H1 (cell line): ENCODE data around the gene CHD9. TPM values are rescaled to one million over a fixed set of nuclear protein-coding genes. Genes with fewer than 3 reads are reported as not detected.

Experiments used
- CTCF ChIA-PET: fragments of 300-600 bp; sonication (Branson Sonifier 250); formaldehyde crosslinking; loops from one replicate; lab custom pipeline; 2021; ENCODE audit not compliant: partially characterized antibody; lab: Charles Lee
- POLR2A ChIA-PET: fragments of 300-600 bp; sonication (Branson Sonifier 250); formaldehyde crosslinking; loops from one replicate; lab custom pipeline; 2021; ENCODE audit warnings: inconsistent platforms; ENCODE audit not compliant: partially characterized antibody; lab: Charles Lee
- DNase-seq, 2 experiments: peaks; one replicate each; pipeline versions ENCODE4 v3.0.0 to v3.0.0-alpha.2; 2010 to 2022; ENCODE audit warnings: low spot score in 2 of 2, low read depth in 1 of 2, mixed read lengths in 1 of 2
- FAIRE-seq: peaks from 2 replicates; lab custom pipeline; 2011; peaks lifted over from hg19 to GRCh38; lab: Jason Lieb, UNC
- H2AFZ ChIP-seq: 2 replicates; pipeline ENCODE4 v1.8.1; 2012; ENCODE audit warnings: low read length, inconsistent platforms
- H2AK5ac ChIP-seq: 2 replicates; pipeline ENCODE4 v1.6.1; 2013; ENCODE audit warnings: low read depth, low read length
- H2BK120ac ChIP-seq: replicated peaks from 2 replicates; pipeline ENCODE3; 2013; ENCODE audit warnings: low read depth, low read length, inconsistent platforms
- H2BK12ac ChIP-seq: 2 replicates; pipeline ENCODE4 v1.6.1; 2013; ENCODE audit warnings: low read depth, low read length
- H2BK15ac ChIP-seq: 2 replicates; pipeline ENCODE4 v1.6.1; 2013; ENCODE audit warnings: low read length
- H2BK20ac ChIP-seq: 2 replicates; pipeline ENCODE4 v1.6.1; 2013; ENCODE audit warnings: low read length
- H2BK5ac ChIP-seq: 2 replicates; pipeline ENCODE4 v1.6.1; 2013; ENCODE audit warnings: low read depth, low read length
- H3K14ac ChIP-seq: 2 replicates; pipeline ENCODE4 v1.6.1; 2013; ENCODE audit warnings: inconsistent platforms; ENCODE audit not compliant: insufficient read length
- H3K18ac ChIP-seq: 2 replicates; pipeline ENCODE4 v1.6.1; 2013; ENCODE audit warnings: low read length; ENCODE audit errors: extremely low read depth
- H3K23ac ChIP-seq: 2 replicates; pipeline ENCODE4 v1.6.1; 2013; ENCODE audit warnings: inconsistent platforms; ENCODE audit not compliant: insufficient read length
- H3K23me2 ChIP-seq: 2 replicates; pipeline ENCODE4 v1.6.1; 2013; ENCODE audit warnings: low read depth, low read length
- H3K27ac ChIP-seq: 2 replicates; pipeline ENCODE4 v1.6.1; 2011; ENCODE audit warnings: low read depth, low read length, inconsistent platforms
- H3K27me3 ChIP-seq, 4 experiments: replicated peaks in 1 of 4; 1 replicate in 1 of 4; 2 replicates in 3 of 4; pipeline versions ENCODE4 v1.6.1 to v1.8.1; 2011 to 2013; ENCODE audit warnings: low read length in 3 of 4, mild to moderate bottlenecking in 3 of 4, inconsistent platforms in 2 of 4, mixed read lengths in 2 of 4, moderate library complexity in 1 of 4; ENCODE audit not compliant: control insufficient read depth in 3 of 4, insufficient read depth in 3 of 4; ENCODE audit errors: extremely low read depth in 1 of 4
- H3K36me3 ChIP-seq, 4 experiments: 2 replicates each; pipeline versions ENCODE4 v1.6.1 to v1.8.1; 2011 to 2013; ENCODE audit warnings: mild to moderate bottlenecking in 4 of 4, low read length in 3 of 4, moderate library complexity in 2 of 4, control low read depth in 1 of 4, inconsistent platforms in 1 of 4; ENCODE audit not compliant: insufficient read depth in 4 of 4, control insufficient read depth in 2 of 4
- H3K4ac ChIP-seq: replicated peaks from 2 replicates; pipeline ENCODE3; 2013; ENCODE audit warnings: low read length, low read depth, mixed read lengths, inconsistent platforms; ENCODE audit not compliant: insufficient read length
- H3K4me1 ChIP-seq, 4 experiments: replicated peaks in 1 of 4; 1 replicate in 1 of 4; 2 replicates in 3 of 4; pipeline versions ENCODE4 v1.6.1 to v1.8.1; 2011 to 2013; ENCODE audit warnings: low read length in 3 of 4, inconsistent platforms in 2 of 4, mixed read lengths in 1 of 4; ENCODE audit not compliant: insufficient read depth in 4 of 4, control insufficient read depth in 3 of 4
- H3K4me2 ChIP-seq, 2 experiments: 2 replicates each; pipeline versions ENCODE4 v1.6.1 to v1.8.1; 2011 to 2013; ENCODE audit warnings: low read depth in 2 of 2, low read length in 2 of 2, control low read depth in 1 of 2, inconsistent platforms in 1 of 2, mild to moderate bottlenecking in 1 of 2; ENCODE audit not compliant: insufficient read depth in 1 of 2
- H3K4me3 ChIP-seq, 4 experiments: fragments of 200-600, 300-600 bp in 1 of 4; sonication (generic), shearing (Covaris generic), sonication (Bioruptor Twin) in 1 of 4; 2 replicates each; pipeline versions ENCODE4 v1.5.1 to v1.8.1; 2011 to 2016; ENCODE audit warnings: low read length in 4 of 4, low read depth in 3 of 4, control low read depth in 2 of 4, inconsistent platforms in 2 of 4, mild to moderate bottlenecking in 2 of 4, mixed read lengths in 1 of 4, moderate library complexity in 1 of 4; ENCODE audit not compliant: insufficient read depth in 2 of 4; ENCODE audit errors: extremely low read depth in 1 of 4
- H3K56ac ChIP-seq: replicated peaks from 2 replicates; pipeline ENCODE3; 2013; ENCODE audit warnings: low read depth, mild to moderate bottlenecking, mixed read lengths, low read length, inconsistent platforms; ENCODE audit not compliant: insufficient read length
- H3K79me1 ChIP-seq: 2 replicates; pipeline ENCODE4 v1.6.1; 2013; ENCODE audit warnings: low read depth, low read length, control low read depth
- H3K79me2 ChIP-seq, 2 experiments: 2 replicates each; pipeline versions ENCODE4 v1.6.1 to v1.8.1; 2012 to 2013; ENCODE audit warnings: low read length in 2 of 2, mild to moderate bottlenecking in 2 of 2, inconsistent platforms in 1 of 2; ENCODE audit not compliant: insufficient read depth in 2 of 2, control insufficient read depth in 1 of 2
- H3K9ac ChIP-seq, 4 experiments: replicated peaks in 1 of 4; 1 replicate in 1 of 4; 2 replicates in 3 of 4; pipeline versions ENCODE4 v1.6.1 to v1.8.1; 2011 to 2013; ENCODE audit warnings: low read depth in 3 of 4, low read length in 3 of 4, control low read depth in 2 of 4, mild to moderate bottlenecking in 2 of 4, moderate library complexity in 2 of 4, inconsistent platforms in 1 of 4; ENCODE audit errors: extremely low read depth in 1 of 4
- H3K9me3 ChIP-seq, 2 experiments: 2 replicates each; pipeline versions ENCODE4 v1.6.1 to v1.8.1; 2012 to 2013; ENCODE audit warnings: mild to moderate bottlenecking in 2 of 2, moderate library complexity in 2 of 2, control low read depth in 1 of 2, inconsistent platforms in 1 of 2, low read depth in 1 of 2, low read length in 1 of 2, mixed read lengths in 1 of 2; ENCODE audit not compliant: insufficient read depth in 2 of 2
- H4K20me1 ChIP-seq, 2 experiments: replicated peaks in 1 of 2; 2 replicates each; pipeline versions ENCODE3 to v1.8.1; 2011 to 2013; ENCODE audit warnings: inconsistent platforms in 2 of 2, low read length in 2 of 2, mild to moderate bottlenecking in 1 of 2; ENCODE audit not compliant: insufficient read depth in 2 of 2, control insufficient read depth in 1 of 2
- H4K5ac ChIP-seq: 2 replicates; pipeline ENCODE4 v1.6.1; 2013; ENCODE audit warnings: low read length, low read depth, mixed read lengths, inconsistent platforms; ENCODE audit not compliant: insufficient read length
- H4K8ac ChIP-seq: 2 replicates; pipeline ENCODE4 v1.8.0; 2013; ENCODE audit warnings: mild to moderate bottlenecking, moderate library complexity, low read length, inconsistent platforms; ENCODE audit not compliant: insufficient read depth; ENCODE audit errors: extremely low read depth
- H4K91ac ChIP-seq: replicated peaks from 2 replicates; pipeline ENCODE3; 2013; ENCODE audit warnings: low read length, mixed read lengths, inconsistent platforms; ENCODE audit not compliant: insufficient read length
- ATF3 ChIP-seq: IDR thresholded peaks from 2 replicates; pipeline ENCODE4 v1.6.1; 2011; ENCODE audit warnings: low read depth, mild to moderate bottlenecking, low read length; ENCODE audit not compliant: insufficient read depth
- CHD1 ChIP-seq: IDR thresholded peaks from 2 replicates; pipeline ENCODE4 v1.6.1; 2012; ENCODE audit warnings: low read depth, low read length, improper control_type of control experiment
- CTBP2 ChIP-seq: IDR thresholded peaks from 2 replicates; pipeline ENCODE4 v1.7.0; 2011; ENCODE audit warnings: borderline replicate concordance, mild to moderate bottlenecking, moderate library complexity, mixed read lengths, low read length; ENCODE audit not compliant: insufficient read depth, insufficient read length
- EGR1 ChIP-seq: IDR thresholded peaks from 2 replicates; pipeline ENCODE4 v1.6.1; 2011; ENCODE audit warnings: low read depth, low read length, borderline replicate concordance
- NRF1 ChIP-seq: IDR thresholded peaks from 2 replicates; pipeline ENCODE4 v1.6.1; 2011; ENCODE audit warnings: mild to moderate bottlenecking, low read depth, low read length, improper control_type of control experiment
- POU5F1 ChIP-seq: IDR thresholded peaks from 2 replicates; pipeline ENCODE4 v1.6.1; 2011; ENCODE audit warnings: low read depth, mild to moderate bottlenecking, low read length, moderate library complexity
- SIN3A ChIP-seq, 2 experiments: IDR thresholded peaks in 1 of 2; conservative IDR thresholded peaks in 1 of 2; 2 replicates each; pipeline ENCODE4 v1.6.1; 2011 to 2012; ENCODE audit warnings: low read length in 2 of 2, improper control_type of control experiment in 1 of 2, low read depth in 1 of 2, mild to moderate bottlenecking in 1 of 2
- WGBS, 2 experiments: shearing (Covaris generic) in 1 of 2; methylation state at CpG; one replicate each; pipeline versions ENCODE4 v1.1.6 to v1.1.7; 2013 to 2015; ENCODE audit warnings: low lambda C conversion rate in 2 of 2, mixed read lengths in 2 of 2, inconsistent platforms in 1 of 2, low coverage in 1 of 2, missing lambda C conversion rate in 1 of 2; ENCODE audit not compliant: insufficient replicate concordance in 2 of 2, insufficient coverage in 1 of 2, insufficient read length in 1 of 2; ENCODE audit errors: extremely low coverage in 1 of 2, missing lambda C conversion rate in 1 of 2; 5-methylcytosine and 5-hydroxymethylcytosine counted together
- polyA plus RNA-seq, 7 experiments: library from polyadenylated mRNA; depleted of rRNA in 3 of 7; stranded (reverse) in 5 of 7; unstranded in 2 of 7; fragments of >200 nt in 5 of 7; fragments of 200-250 nt in 2 of 7; gene quantifications; 1 replicate in 5 of 7; 2 replicates in 1 of 7; 4 replicates in 1 of 7; pipeline versions ENCODE4 v1.2.1 to v1.2.3, GENCODE V29; 2011 to 2013; ENCODE audit warnings: missing spikeins in 2 of 7, mixed read lengths in 2 of 7
- total RNA-seq: library from RNA; stranded (reverse); fragmentation: NEBNext Ultra II Directional; extraction: Animal tissue kit (Norgen Biotek cat#: 25700); gene quantifications from 2 replicates; pipeline ENCODE4 v1.2.1, GENCODE V29; 2021
- TF ChIP-seq, protein P1 (sequence below): IDR thresholded peaks from 2 replicates; pipeline ENCODE4 v1.6.1; 2012; ENCODE audit warnings: low read length, inconsistent platforms

The CHD9 gene
- total and polyA plus RNA-seq, 2 of the 8 experiments (the other 6 are each of a cell fraction or from before 2014, with no cell fraction given): 9.9 to 32.4 TPM

- no peaks in the 10 kb centered on the region for H3K23me2 ChIP-seq
- H2BK20ac ChIP-seq: no peak overlapping the region
- no peak overlapping the region for H3K18ac ChIP-seq
- WGBS, 2 experiments: 79% methylated on average over 3 of the region's 3 CpGs; no CpG with 5 or more reads in 1 of the 2 experiments
- H3K79me2 ChIP-seq: no peaks in the 10 kb centered on the region
- H2BK5ac ChIP-seq: no peak overlapping the region
- no peak overlapping the region for H3K9ac ChIP-seq
- no peak overlapping the region for H3K14ac ChIP-seq
- H2AK5ac ChIP-seq: no peak overlapping the region
- H3K27me3 ChIP-seq: no peaks in the 10 kb centered on the region; a peak in 1 of 7 replicates
- peaks cover 5% of the 10 kb centered on the region; the same call in 1 of the 2 replicates for H3K79me1 ChIP-seq
- H3K23ac ChIP-seq: no peak overlapping the region
- TF ChIP-seq CTBP2 (no peak), SIN3A (conservative IDR thresholded peaks at IDR 0.05 in 1 of 2, IDR thresholded peaks at IDR 0.05 in 1 of 2; ENCODE audit: low read depth in 1 of 2, low read length in 2 of 2) (no peak), EGR1 (no peak), CHD1 (no peak), NRF1 (no peak), POU5F1 (no peak), ATF3 (no peak)
- TF ChIP-seq, protein P1, sequence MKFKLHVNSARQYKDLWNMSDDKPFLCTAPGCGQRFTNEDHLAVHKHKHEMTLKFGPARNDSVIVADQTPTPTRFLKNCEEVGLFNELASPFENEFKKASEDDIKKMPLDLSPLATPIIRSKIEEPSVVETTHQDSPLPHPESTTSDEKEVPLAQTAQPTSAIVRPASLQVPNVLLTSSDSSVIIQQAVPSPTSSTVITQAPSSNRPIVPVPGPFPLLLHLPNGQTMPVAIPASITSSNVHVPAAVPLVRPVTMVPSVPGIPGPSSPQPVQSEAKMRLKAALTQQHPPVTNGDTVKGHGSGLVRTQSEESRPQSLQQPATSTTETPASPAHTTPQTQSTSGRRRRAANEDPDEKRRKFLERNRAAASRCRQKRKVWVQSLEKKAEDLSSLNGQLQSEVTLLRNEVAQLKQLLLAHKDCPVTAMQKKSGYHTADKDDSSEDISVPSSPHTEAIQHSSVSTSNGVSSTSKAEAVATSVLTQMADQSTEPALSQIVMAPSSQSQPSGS: no peak
- H4K91ac ChIP-seq: no peak overlapping the region
- no peak overlapping the region for H3K27ac ChIP-seq
- no peaks in the 10 kb centered on the region for H3K36me3 ChIP-seq
- peaks cover 17 to 43% (median 35%) of the 10 kb centered on the region in 4 experiments for H3K4me1 ChIP-seq
- no peaks in the 10 kb centered on the region for H4K20me1 ChIP-seq
- no peak overlapping the region for H3K56ac ChIP-seq
- H2AFZ ChIP-seq: no peak overlapping the region
- no peak for FAIRE-seq
- H2BK12ac ChIP-seq: peak overlapping the region; percentile 75; the same call in 1 of the 2 replicates
- CTCF ChIA-PET: interaction anchor here (0.8 to 1.2 kb wide), 3 partner anchors 8 to 73 kb away, joined by 3 to 4 read pairs (median 4); no protein-coding TSS in a partner anchor
- H3K4me3 ChIP-seq: no peak overlapping the region
- no peaks in the 10 kb centered on the region for H3K9me3 ChIP-seq
- H2BK15ac ChIP-seq: 0 out of 2 replicates have a peak overlapping the region, but pooled peaks have one; percentile 61
- no peak overlapping the region for H3K4me2 ChIP-seq
- no peak overlapping the region for H3K4ac ChIP-seq
- DNase-seq: no peak
- no peak overlapping the region for H2BK120ac ChIP-seq
- no peak overlapping the region for H4K8ac ChIP-seq
- no peak overlapping the region for H4K5ac ChIP-seq
- POLR2A ChIA-PET: interaction anchor here (1.7 kb wide), 1 partner anchor 12 kb away, joined by 5 read pairs; no protein-coding TSS in a partner anchor
Measured at GRCh38 chr16:53087101-53087500, 32.3 kb downstream of the CHD9 start.
